Activated T-cell treated with anti-CD3 and anti-CD28 coated beads for 24 hours (primary cell): ENCODE results near the gene CLDN12.
"Not testable (repeated sequence)": the region's sequence is repeated elsewhere in the genome, so short reads cannot be mapped to it uniquely, and the experiment has no call there.

ENCODE experiments used
- DNase-seq: peaks from one replicate; pipeline ENCODE4 v3.0.0-alpha.2; 2020; ENCODE audit warnings: low read depth

The CLDN12 gene

DNA sequence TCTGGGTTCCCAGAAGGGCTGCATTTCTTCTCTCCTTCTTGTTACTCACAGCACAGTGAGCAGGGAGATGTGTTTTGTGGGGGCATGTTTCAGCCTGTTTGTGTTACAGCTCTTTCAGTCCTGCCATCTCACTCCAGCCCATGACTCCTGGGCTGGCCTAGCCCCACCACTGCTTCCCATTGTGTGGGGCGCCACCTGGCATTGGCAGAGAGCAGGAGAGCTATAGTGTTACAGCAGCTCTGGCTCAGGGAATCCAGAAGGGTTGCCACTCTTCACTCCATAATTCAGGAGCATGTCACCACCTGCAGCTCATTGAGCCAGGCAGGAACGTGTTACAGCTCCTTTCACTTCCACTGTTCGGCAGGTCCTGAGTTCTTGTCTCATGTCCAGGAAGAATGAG lies 30.0 kb downstream of the CLDN12 start:
- no peak for DNase-seq

DNA sequence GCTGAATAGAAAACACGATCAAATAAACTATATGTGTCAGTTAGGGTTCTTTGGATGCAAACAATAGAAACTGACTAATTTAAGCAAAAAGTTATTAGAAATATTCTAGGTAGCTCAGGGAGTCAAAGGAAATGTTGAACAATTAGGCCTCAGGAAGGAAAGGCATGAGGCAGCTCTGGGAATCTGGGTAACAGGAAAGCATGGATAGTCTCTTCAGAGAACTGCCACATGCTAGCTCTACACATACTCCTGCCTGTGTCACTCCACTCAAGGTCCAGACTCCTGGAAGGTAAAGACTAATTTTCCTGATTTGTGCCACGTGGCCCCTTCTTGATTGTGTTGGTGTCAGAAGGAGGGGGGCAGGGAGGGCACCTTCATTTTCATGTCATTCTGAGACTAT lies 42.4 kb downstream of the CLDN12 start:
- DNase-seq = no peak

DNA sequence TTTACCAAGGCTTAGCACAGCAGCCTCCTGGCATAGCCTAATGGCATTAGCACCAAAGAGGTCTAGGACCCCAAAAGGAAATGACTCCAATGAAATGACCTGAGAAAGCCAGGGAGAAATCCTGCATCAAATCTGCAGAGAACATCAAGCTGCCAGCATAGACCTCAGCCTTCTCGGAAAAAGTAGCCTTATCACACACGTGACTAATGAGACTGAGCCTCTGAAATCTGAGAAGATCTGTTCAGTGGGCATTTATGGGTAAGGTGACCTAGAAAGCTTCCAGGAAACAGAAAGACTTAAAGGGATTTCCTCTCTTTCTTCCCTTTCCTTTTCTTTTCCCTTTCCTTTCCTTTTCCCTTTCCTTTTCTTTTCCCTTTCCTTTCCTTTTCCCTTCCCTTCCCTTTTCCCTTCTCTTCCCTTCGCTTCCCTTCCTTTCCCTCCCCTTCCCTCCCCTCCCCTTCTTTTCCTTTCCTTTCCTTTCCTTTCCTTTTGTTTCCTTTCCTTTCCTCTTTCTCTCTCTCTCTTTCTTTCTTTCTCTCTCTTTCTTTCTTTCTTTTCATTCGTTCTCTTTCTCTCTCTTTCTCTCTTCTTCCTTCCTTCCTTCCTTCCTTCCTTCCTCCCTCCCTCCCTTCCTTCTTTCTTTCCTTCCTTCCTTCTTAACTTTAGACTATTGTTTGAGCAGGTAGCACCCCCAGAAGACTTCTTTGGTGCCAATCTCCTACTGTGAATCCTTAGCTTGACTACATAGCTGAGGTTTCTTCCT lies 43.1 kb downstream of the CLDN12 start:
- no peak for DNase-seq

DNA sequence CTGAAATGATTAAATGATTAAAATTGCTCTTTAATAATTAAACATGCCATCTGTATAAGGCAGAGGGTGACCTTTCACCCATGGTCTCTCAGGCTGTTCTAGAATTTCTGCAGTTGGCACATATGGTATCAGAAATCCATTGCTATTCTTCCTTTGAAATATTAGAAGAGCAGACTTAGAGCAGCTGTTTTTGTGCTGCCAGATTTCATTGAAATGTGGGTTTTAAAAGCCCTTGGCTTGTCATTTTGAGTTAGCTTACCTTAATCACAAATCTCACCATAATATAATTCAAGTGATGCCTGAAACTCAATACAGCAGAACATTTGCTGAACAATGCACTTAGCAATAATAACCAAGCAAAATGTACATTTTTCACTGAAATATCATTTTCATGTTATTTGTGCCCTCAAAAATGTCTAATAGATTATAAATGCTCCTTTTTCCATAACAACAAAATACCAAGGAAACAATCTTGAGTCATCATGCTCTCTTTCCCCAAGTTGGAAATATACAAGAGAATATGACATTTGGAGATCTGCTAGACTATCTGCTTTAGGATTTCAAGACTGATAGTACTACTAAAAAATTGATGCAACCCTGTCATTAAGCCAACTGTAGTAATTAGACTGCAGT lies 50.1 kb downstream of the CLDN12 start:
- no peak for DNase-seq

DNA sequence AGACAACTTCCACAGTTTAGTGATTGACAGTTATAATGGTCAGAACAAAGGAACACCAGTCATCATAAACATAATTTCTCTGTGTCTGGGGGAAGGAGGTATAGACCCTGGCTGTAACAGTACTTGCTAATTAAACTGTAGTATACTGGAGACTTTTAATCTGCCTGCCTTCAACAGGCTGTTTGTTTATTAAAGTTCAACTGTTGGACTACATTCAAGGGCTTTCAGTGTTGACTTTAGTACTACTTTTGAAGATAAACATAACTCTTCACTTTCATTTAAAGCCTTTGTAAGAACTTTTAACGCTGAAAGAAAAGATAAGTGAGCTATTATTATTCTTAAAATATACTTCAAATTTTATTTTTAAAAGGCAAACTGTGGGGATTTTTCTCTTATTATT lies 50.7 kb downstream of the CLDN12 start:
- DNase-seq = no peak

DNA sequence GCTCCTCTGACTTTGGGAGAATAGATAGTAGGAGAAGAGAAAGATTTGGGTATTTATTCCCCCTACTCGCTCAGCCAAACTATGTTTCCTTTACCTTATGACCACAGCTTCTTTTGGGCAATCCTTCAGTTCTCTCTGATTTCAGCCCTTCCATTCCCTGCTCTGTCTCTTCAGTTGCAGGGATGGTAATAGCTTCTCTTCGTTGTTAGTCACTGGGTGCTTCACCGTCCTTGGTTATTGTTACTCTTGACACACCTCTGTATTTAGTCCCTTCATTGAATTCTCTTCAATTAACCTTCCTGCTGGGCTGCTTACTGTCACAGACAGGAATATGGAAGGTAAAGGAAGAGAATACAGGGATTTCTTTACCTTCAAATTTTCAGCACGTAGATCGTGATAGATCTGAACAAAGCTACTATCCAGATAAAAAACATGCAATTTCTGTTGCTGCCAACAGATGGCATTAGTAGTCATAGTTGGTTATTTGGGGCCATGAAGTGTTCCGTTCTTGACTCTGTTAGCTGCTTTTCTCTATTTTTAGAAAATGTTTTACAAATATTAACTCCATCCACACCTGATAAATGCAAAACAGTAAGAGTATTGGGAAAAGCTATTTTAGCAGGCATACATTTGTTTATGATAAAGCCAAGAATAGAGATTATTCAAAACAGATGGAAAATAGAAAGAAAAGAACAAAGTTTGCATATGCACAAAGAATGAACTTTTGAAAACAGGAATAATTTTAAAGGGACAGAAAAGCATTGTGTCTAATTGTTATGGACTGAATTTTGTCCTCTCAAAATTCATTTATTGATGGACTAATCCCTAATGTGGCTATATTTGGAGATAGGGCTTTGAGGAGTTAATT lies 52.1 kb downstream of the CLDN12 start:
- no peak for DNase-seq

DNA sequence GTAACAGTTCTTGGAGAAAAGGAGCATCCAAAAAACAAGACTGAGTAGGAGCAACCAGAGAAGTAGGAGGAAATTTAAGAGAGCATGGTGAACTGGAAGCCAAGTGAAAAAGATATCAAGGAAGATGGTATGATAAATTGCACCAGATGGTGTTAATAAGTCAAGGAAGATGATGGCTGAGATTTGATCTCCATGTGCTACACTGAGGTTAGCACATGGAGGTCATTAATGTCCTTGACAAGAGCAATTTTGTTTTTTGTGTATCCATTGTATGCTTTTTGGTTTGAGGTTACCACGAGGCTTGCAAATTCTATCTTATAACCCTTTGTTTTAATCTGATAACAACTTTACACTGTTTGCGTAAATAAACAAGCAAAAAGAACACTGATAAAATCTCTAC lies 54.8 kb downstream of the CLDN12 start:
- DNase-seq = no peak

DNA sequence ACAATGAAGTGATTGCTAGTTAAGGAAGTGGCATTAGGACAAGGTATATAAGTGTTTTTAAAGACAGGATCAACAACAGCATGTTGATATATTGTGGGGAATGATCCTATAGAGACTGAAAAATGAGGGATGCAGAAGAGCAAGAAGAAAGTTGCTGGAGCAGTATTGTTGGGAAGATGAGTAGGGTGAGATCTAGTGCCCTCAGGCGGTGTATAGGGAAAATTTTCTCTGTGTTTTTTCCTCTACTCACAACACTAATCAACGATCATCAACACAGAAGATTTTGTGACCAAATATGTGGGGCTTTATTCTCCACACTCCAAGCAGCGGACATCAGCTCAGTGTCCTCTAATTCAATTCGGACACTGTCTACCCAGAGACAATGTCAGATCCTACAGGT lies 56.6 kb downstream of the CLDN12 start:
- no peak for DNase-seq

DNA sequence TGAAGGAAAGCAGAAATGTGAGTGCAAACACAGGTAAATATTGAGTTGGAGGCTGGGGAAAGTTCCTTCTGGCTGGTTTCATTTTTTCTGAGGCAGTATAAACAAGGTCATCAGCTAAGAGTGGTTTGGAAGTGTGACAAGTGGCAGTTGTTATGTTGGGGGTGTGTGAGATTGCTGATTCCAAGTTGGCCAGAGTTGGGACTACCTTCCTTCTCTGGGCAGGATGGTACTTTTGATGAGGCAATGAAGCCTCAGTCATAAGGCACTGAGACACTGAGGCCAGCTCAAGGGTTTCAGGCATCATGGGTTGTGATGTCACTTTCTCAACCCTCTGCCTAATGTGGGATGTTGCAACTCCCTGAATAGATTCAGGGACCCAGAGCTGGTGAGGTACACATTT lies 58.0 kb downstream of the CLDN12 start:
- DNase-seq = no peak

DNA sequence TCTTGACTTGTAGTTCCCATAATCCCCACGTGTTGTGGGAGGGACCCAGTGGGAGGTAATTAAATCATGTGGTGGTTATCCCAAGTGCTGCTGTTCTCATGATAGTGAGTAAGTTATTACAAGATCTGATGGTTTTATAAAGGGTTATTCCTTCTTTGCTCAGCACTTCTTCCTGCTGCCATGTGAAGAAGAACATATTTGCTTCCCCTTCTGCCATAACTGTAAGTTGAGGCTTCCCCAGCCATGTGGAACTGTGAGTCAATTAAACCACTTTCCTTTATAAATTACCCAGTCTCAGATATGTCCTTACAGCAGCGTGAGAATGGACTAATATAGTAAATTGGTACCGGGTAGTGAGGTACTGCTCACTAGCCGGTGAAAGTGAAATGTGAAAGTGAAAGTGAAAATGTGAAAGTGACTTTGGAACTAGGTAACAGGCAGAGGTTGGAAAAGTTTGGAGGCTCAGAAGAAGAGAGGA lies 59.9 kb downstream of the CLDN12 start:
- not testable (repeated sequence) for DNase-seq
